Endothelial cell of umbilical vein (primary cell): ENCODE measurements around the gene MOGAT1. TPM values are rescaled to one million over a fixed set of nuclear protein-coding genes. Genes with fewer than 3 reads are reported as not detected.

Experiments
- BruUV-seq: library from RNA; stranded (reverse); fragments of 400-500 nt; replicated peaks from 2 replicates; lab custom pipeline; 2021; lab: Mats Ljungman, UMichigan
- CTCF ChIA-PET: fragments of 300-600, 350-600 bp; sonication (Branson Sonifier 250); formaldehyde crosslinking; loops from one replicate; lab custom pipeline; 2021; ENCODE audit warnings: antibody characterized with exemption, inconsistent platforms; lab: Charles Lee
- POLR2A ChIA-PET: fragments of 300-600, 350-600 bp; sonication (Branson Sonifier 250); formaldehyde crosslinking; loops from one replicate; lab custom pipeline; 2021; ENCODE audit warnings: antibody characterized with exemption, inconsistent platforms; lab: Charles Lee
- DNase-seq: peaks from one replicate; pipeline ENCODE4 v3.0.0-alpha.2; 2011; ENCODE audit warnings: low read depth, low spot score
- FAIRE-seq: peaks from 2 replicates; lab custom pipeline; 2011; peaks lifted over from hg19 to GRCh38; lab: Jason Lieb, UNC
- H2AFZ ChIP-seq: 2 replicates; pipeline ENCODE4 v1.6.0; 2012; ENCODE audit warnings: low read depth, low read length, control low read depth, inconsistent platforms
- H3K27ac ChIP-seq: 2 replicates; pipeline ENCODE4 v1.5.1; 2011; ENCODE audit warnings: low read depth, mild to moderate bottlenecking, control low read depth, low read length, moderate library complexity; ENCODE audit not compliant: insufficient read depth
- H3K27me3 ChIP-seq, 2 experiments: 2 replicates each; pipeline versions ENCODE4 v1.6.0 to v1.6.1; 2011; ENCODE audit warnings: low read length in 2 of 2, mixed read lengths in 1 of 2; ENCODE audit not compliant: control insufficient read depth in 2 of 2, insufficient read depth in 2 of 2
- H3K36me3 ChIP-seq, 2 experiments: 2 replicates in 1 of 2; 3 replicates in 1 of 2; pipeline ENCODE4 v1.5.1; 2011; ENCODE audit warnings: low read length in 2 of 2, mild to moderate bottlenecking in 1 of 2, moderate library complexity in 1 of 2; ENCODE audit not compliant: control insufficient read depth in 2 of 2, insufficient read depth in 2 of 2; ENCODE audit errors: extremely low read depth in 1 of 2
- H3K4me1 ChIP-seq: 3 replicates; pipeline ENCODE4 v1.5.1; 2011; ENCODE audit warnings: mild to moderate bottlenecking, low read length; ENCODE audit not compliant: control insufficient read depth, insufficient read depth; ENCODE audit errors: extremely low read depth
- H3K4me2 ChIP-seq: 2 replicates; pipeline ENCODE4 v1.6.1; 2011; ENCODE audit warnings: low read length, control low read depth, mixed read lengths; ENCODE audit not compliant: insufficient read depth
- H3K4me3 ChIP-seq, 3 experiments: fragments of 200-600 bp in 1 of 3; sonication (generic), shearing (Covaris generic) in 1 of 3; replicated peaks in 1 of 3; 2 replicates each; pipeline ENCODE4 v1.5.1; 2011 to 2016; ENCODE audit warnings: control low read depth in 3 of 3, low read length in 3 of 3, mild to moderate bottlenecking in 2 of 3, inconsistent platforms in 1 of 3, low read depth in 1 of 3, moderate library complexity in 1 of 3; ENCODE audit not compliant: insufficient read depth in 1 of 3
- H3K79me2 ChIP-seq: 2 replicates; pipeline ENCODE4 v1.6.0; 2012; ENCODE audit warnings: low read length, inconsistent platforms; ENCODE audit not compliant: control insufficient read depth, insufficient read depth
- H3K9ac ChIP-seq: replicated peaks from 2 replicates; pipeline ENCODE3; 2011; ENCODE audit warnings: low read length, control low read depth; ENCODE audit not compliant: insufficient read depth; ENCODE audit errors: extremely low read depth
- H3K9me1 ChIP-seq: replicated peaks from 3 replicates; pipeline ENCODE4 v1.6.0; 2011; ENCODE audit warnings: mild to moderate bottlenecking, low read length; ENCODE audit not compliant: control insufficient read depth, insufficient read depth; ENCODE audit errors: extremely low read depth
- H3K9me3 ChIP-seq: replicated peaks from 2 replicates; pipeline ENCODE4 v1.5.1; 2012; ENCODE audit warnings: low read length, inconsistent platforms; ENCODE audit not compliant: control insufficient read depth, insufficient read depth
- H4K20me1 ChIP-seq: replicated peaks from 2 replicates; pipeline ENCODE3; 2011; ENCODE audit warnings: mild to moderate bottlenecking, low read length; ENCODE audit not compliant: control insufficient read depth, insufficient read depth; ENCODE audit errors: extremely low read depth
- CTCF ChIP-seq, 2 donors: IDR thresholded peaks; 1 replicate in 1 of 2; 2 replicates in 1 of 2; pipeline ENCODE4 v1.5.1; 2011; ENCODE audit warnings: low read length in 2 of 2, mild to moderate bottlenecking in 2 of 2, moderate library complexity in 2 of 2, control low read depth in 1 of 2, inconsistent platforms in 1 of 2, low read depth in 1 of 2; ENCODE audit not compliant: insufficient read depth in 1 of 2; ENCODE audit errors: extremely low read depth in 1 of 2
- EZH2 ChIP-seq: IDR thresholded peaks from 2 replicates; pipeline ENCODE4 v1.6.1; 2012; ENCODE audit warnings: borderline replicate concordance, low read depth, mild to moderate bottlenecking, moderate library complexity, low read length, inconsistent platforms; ENCODE audit not compliant: severe bottlenecking
- FOS ChIP-seq: IDR thresholded peaks from 2 replicates; pipeline ENCODE4 v1.6.1; 2011; ENCODE audit warnings: mild to moderate bottlenecking, low read length, moderate library complexity, borderline replicate concordance; ENCODE audit not compliant: insufficient read depth
- GATA2 ChIP-seq: IDR thresholded peaks from 2 replicates; pipeline ENCODE4 v1.7.0; 2011; ENCODE audit warnings: low read depth, mild to moderate bottlenecking, moderate library complexity, mixed read lengths, low read length; ENCODE audit not compliant: insufficient read length, insufficient read depth
- JUN ChIP-seq: IDR thresholded peaks from 2 replicates; pipeline ENCODE4 v1.6.1; 2011; ENCODE audit warnings: borderline replicate concordance, low read depth; ENCODE audit not compliant: insufficient read length, insufficient read depth
- MAX ChIP-seq: IDR thresholded peaks from 2 replicates; pipeline ENCODE4 v1.6.1; 2011; ENCODE audit not compliant: insufficient read depth, insufficient read length
- MYC ChIP-seq: IDR thresholded peaks from one replicate; pipeline ENCODE4 v1.6.1; 2011; ENCODE audit warnings: mild to moderate bottlenecking, low read depth, low read length
- POLR2A ChIP-seq: IDR thresholded peaks from 2 replicates; pipeline ENCODE4 v1.6.1; 2012; ENCODE audit warnings: low read depth, mild to moderate bottlenecking, control low read depth, low read length
- POLR2AphosphoS5 ChIP-seq: IDR thresholded peaks from 2 replicates; pipeline ENCODE4 v1.6.1; 2012; ENCODE audit warnings: low read depth, mild to moderate bottlenecking, control low read depth, low read length, moderate library complexity; ENCODE audit not compliant: insufficient read depth
- dilution Hi-C: fragments of 300-500 bp; cut with MboI; formaldehyde crosslinking; loops from one replicate; pipeline ENCODE4 v1.15.0; 2019; ENCODE audit warnings: low sequenced_read_pairs; ENCODE audit not compliant: extremely low pct_ligation_motif_present
- intact Hi-C: fragments of 100-400 bp; cut with micrococcal nuclease; formaldehyde crosslinking; loops from one replicate; pipeline ENCODE4 v1.10.0; 2022
- polyA plus RNA-seq, 4 experiments: library from polyadenylated mRNA; depleted of rRNA in 3 of 4; stranded (reverse) in 3 of 4; unstranded in 1 of 4; fragments of >200 nt; gene quantifications; 2 replicates each; pipeline versions ENCODE4 v1.2.1 to v1.2.3, GENCODE V29; 2011 to 2012; ENCODE audit warnings: missing spikeins in 1 of 4
- total RNA-seq: library from RNA; stranded (reverse); gene quantifications from 2 replicates; pipeline ENCODE4 v1.2.3, GENCODE V29; 2021

Gene MOGAT1
- total and polyA plus RNA-seq, 2 donors (not counting 3 experiments of a cell fraction or from before 2014, with no cell fraction given) = not detected

- H3K27me3 ChIP-seq = no peaks in the 10 kb centered on the region
- H4K20me1 ChIP-seq = no peaks in the 10 kb centered on the region
- dilution Hi-C loops = no loop called here
- BruUV-seq = no TSS peak
- no peak overlapping the region for H3K27ac ChIP-seq
- no peak overlapping the region for H3K4me3 ChIP-seq
- H3K4me2 ChIP-seq = no peak overlapping the region
- H3K4me1 ChIP-seq = no peaks in the 10 kb centered on the region
- TF ChIP-seq EZH2 (no peak), POLR2A (no peak), FOS (no peak), JUN (no peak), MYC (no peak), MAX (no peak), POLR2AphosphoS5 (no peak), GATA2 (no peak), CTCF (IDR thresholded peaks at IDR 0.05; ENCODE audit: extremely low read depth in 1 of 2, insufficient read depth in 1 of 2, low read depth in 1 of 2, low read length in 2 of 2) (no peak)
- DNase-seq = no peak
- H3K9me1 ChIP-seq = no peaks in the 10 kb centered on the region
- H3K9me3 ChIP-seq = no peaks in the 10 kb centered on the region
- peaks cover 3 to 16% of the 10 kb centered on the region in 2 experiments for H3K36me3 ChIP-seq
- no peak overlapping the region for H2AFZ ChIP-seq
- H3K9ac ChIP-seq = no peak overlapping the region
- H3K79me2 ChIP-seq = peaks cover 2% of the 10 kb centered on the region
- intact Hi-C loops = no loop called here
- POLR2A ChIA-PET = no interaction called here
- CTCF ChIA-PET = interaction anchor here (1.5 kb wide), 1 partner anchor 302 kb away, joined by 5 read pairs; no protein-coding TSS in a partner anchor
- FAIRE-seq = no peak
These were observed 34.4 kb upstream of the MOGAT1 start for GRCh38 chr2:222637067-222637466.
